Measurements from ENCODE around the gene C11orf68. TPM values are rescaled to one million over a fixed set of nuclear protein-coding genes. Genes with fewer than 3 reads are reported as not detected.
A peak's percentile ranks its signal among the peaks of the same experiment; 100 is the strongest.

Gene C11orf68
- total RNA-seq, 4 donors from 2014 or later = 19.4 to 38.4 (median 33.3) TPM

GRCh38 chr11:65944767-65945166, 25.9 kb upstream of the C11orf68 start:
- no peak for ATAC-seq
- Histone ChIP-seq H3K36me3 (no peaks in the 10 kb centered on the region), H3K27ac (no peak overlapping the region), H3K4me3 (no peak overlapping the region), H3K27me3 (peaks cover 21% of the 10 kb centered on the region), H3K9me3 (no peaks in the 10 kb centered on the region), H3K4me1 (no peaks in the 10 kb centered on the region)
- WGBS, 2 donors (ENCODE audit: low coverage in 1 of 2) = 86 to 90% methylated on average over 2 to 4 of the region's 8 CpGs
- TF ChIP-seq CTCF (IDR thresholded peaks at IDR 0.05) (no peak), EP300 (IDR thresholded peaks at IDR 0.05) (no peak), POLR2A (IDR thresholded peaks at IDR 0.05) (no peak)

GRCh38 chr11:65944191-65944590, 25.3 kb upstream of the C11orf68 start:
- no peaks in the 10 kb centered on the region for H3K9me3 ChIP-seq
- peaks cover 25% of the 10 kb centered on the region for H3K27me3 ChIP-seq
- ATAC-seq = no peak
- H3K36me3 ChIP-seq = no peaks in the 10 kb centered on the region
- no peaks in the 10 kb centered on the region for H3K4me1 ChIP-seq
- H3K4me3 ChIP-seq = no peak overlapping the region
- H3K27ac ChIP-seq = no peak overlapping the region
- WGBS, 2 donors (ENCODE audit: low coverage in 1 of 2) = 86 to 94% methylated on average over 5 to 6 of the region's 8 CpGs
- TF ChIP-seq POLR2AphosphoS5 (IDR thresholded peaks at IDR 0.05) (no peak), CTCF (IDR thresholded peaks at IDR 0.05) (no peak), POLR2A (IDR thresholded peaks at IDR 0.05) (no peak), EP300 (IDR thresholded peaks at IDR 0.05) (no peak)

GRCh38 chr11:65942531-65942930, 23.7 kb upstream of the C11orf68 start:
- TF ChIP-seq POLR2AphosphoS5 (IDR thresholded peaks at IDR 0.05) (no peak), POLR2A (IDR thresholded peaks at IDR 0.05) (no peak), EP300 (IDR thresholded peaks at IDR 0.05) (no peak), CTCF (IDR thresholded peaks at IDR 0.05) (no peak)
- WGBS, 2 donors (ENCODE audit: low coverage in 1 of 2) = 58 to 78% methylated on average over 3 to 7 of the region's 7 CpGs
- no peak overlapping the region for H3K4me3 ChIP-seq
- peaks cover 28% of the 10 kb centered on the region for H3K27me3 ChIP-seq
- no peak overlapping the region for H3K27ac ChIP-seq
- no peak for ATAC-seq
- no peaks in the 10 kb centered on the region for H3K36me3 ChIP-seq
- no peaks in the 10 kb centered on the region for H3K9me3 ChIP-seq
- no peaks in the 10 kb centered on the region for H3K4me1 ChIP-seq

- H3K4me3 ChIP-seq = no peak overlapping the region
- H3K4me1 ChIP-seq = no peaks in the 10 kb centered on the region
- H3K27me3 ChIP-seq = peaks cover 22% of the 10 kb centered on the region
- H3K36me3 ChIP-seq = no peaks in the 10 kb centered on the region
- 62 to 81% methylated on average over 5 to 9 of the region's 9 CpGs for WGBS, 2 donors (ENCODE audit: low coverage in 1 of 2)
- no peak for ATAC-seq
- peak overlapping the region in 1 of 4 donors; percentile 40 for H3K27ac ChIP-seq
- no peaks in the 10 kb centered on the region for H3K9me3 ChIP-seq
- TF ChIP-seq POLR2AphosphoS5 (IDR thresholded peaks at IDR 0.05) (no peak), POLR2A (IDR thresholded peaks at IDR 0.05) (no peak), CTCF (IDR thresholded peaks at IDR 0.05) (no peak)
These were observed 23.0 kb upstream of the C11orf68 start for GRCh38 chr11:65941720-65942310.

GRCh38 chr11:65937766-65938165, 18.9 kb upstream of the C11orf68 start:
- ATAC-seq = no peak
- 39 to 74% methylated on average over 2 to 4 of the region's 4 CpGs for WGBS, 2 donors (ENCODE audit: low coverage in 1 of 2)
- H3K4me3 ChIP-seq = no peak overlapping the region

More at GRCh38 chr11:65937766-65938165, 18.9 kb upstream of the C11orf68 start:
- H3K27me3 ChIP-seq = peaks cover 29% of the 10 kb centered on the region
- TF ChIP-seq POLR2AphosphoS5 (IDR thresholded peaks at IDR 0.05) = no peak
- TF ChIP-seq EP300 (IDR thresholded peaks at IDR 0.05) = no peak
- TF ChIP-seq CTCF (IDR thresholded peaks at IDR 0.05) = no peak
- TF ChIP-seq POLR2A (IDR thresholded peaks at IDR 0.05) = no peak
- no peaks in the 10 kb centered on the region for H3K4me1 ChIP-seq
- H3K27ac ChIP-seq = no peak overlapping the region
- no peaks in the 10 kb centered on the region for H3K9me3 ChIP-seq
- no peaks in the 10 kb centered on the region for H3K36me3 ChIP-seq
